Right lobe of liver (tissue), 6 donors: Measurements from ENCODE around the gene WDFY3. TPM values are rescaled to one million over a fixed set of nuclear protein-coding genes. Genes with fewer than 3 reads are reported as not detected.

Source experiments
- ATAC-seq, 4 donors: fragments of 200-7000 bp; cut with Tn5 transposase; one replicate each; pipeline ENCODE4 v1.9.1; 2020; ENCODE audit warnings: mild to moderate bottlenecking in 4 of 4, moderate library complexity in 4 of 4
- DNase-seq, 3 donors: peaks; one replicate each; pipeline ENCODE4 v3.0.0-alpha.2; 2020
- H3K27ac ChIP-seq, 3 donors: fragments of 200-600 bp; one replicate each; pipeline ENCODE4 v1.8.0; 2022
- H3K27me3 ChIP-seq, 2 donors: fragments of 200-600 bp; one replicate each; pipeline ENCODE4 v1.8.0; 2022
- H3K36me3 ChIP-seq, 4 donors: fragments of 200-600 bp; sonication (generic) in 1 of 4; one replicate each; pipeline versions ENCODE4 v1.5.1 to v1.8.0; 2017 to 2022; ENCODE audit warnings: control low read depth in 1 of 4
- H3K4me1 ChIP-seq, 4 donors: fragments of 200-600 bp; sonication (generic) in 1 of 4; one replicate each; pipeline versions ENCODE4 v1.5.1 to v1.8.0; 2017 to 2022; ENCODE audit warnings: control low read depth in 1 of 4
- H3K4me3 ChIP-seq, 3 donors: fragments of 200-600 bp; one replicate each; pipeline ENCODE4 v1.8.0; 2022
- H3K9me3 ChIP-seq, 4 donors: fragments of 200-600 bp; sonication (generic) in 1 of 4; one replicate each; pipeline versions ENCODE4 v1.5.1 to v1.8.0; 2017 to 2022; ENCODE audit warnings: control low read depth in 1 of 4
- POLR2A ChIP-seq: fragments of 450-650 bp; IDR thresholded peaks from one replicate; pipeline ENCODE4 v1.6.1; 2017; ENCODE audit warnings: antibody characterized with exemption, mild to moderate bottlenecking
- WGBS: methylation state at CpG from one replicate; pipeline ENCODE4 v1.1.6; 2018; ENCODE audit warnings: low coverage, low lambda C conversion rate; ENCODE audit not compliant: insufficient coverage; ENCODE audit errors: missing lambda C conversion rate; 5-methylcytosine and 5-hydroxymethylcytosine counted together
- intact Hi-C, 2 donors: fragments of 100-400 bp; cut with DNase I; formaldehyde crosslinking; loops; one replicate each; pipeline versions ENCODE4 v1.11.2 to v1.14.1; 2022
- total RNA-seq, 6 experiments: library from RNA; depleted of rRNA in 2 of 6; stranded (reverse); fragments of >200 nt in 2 of 6; fragmentation: NEBNext Ultra II Directional in 3 of 6; extraction: Animal tissue kit (Norgen Biotek cat#: 25700) in 3 of 6; gene quantifications; one replicate each; pipeline versions ENCODE4 v1.1.0 to v1.2.4, GENCODE V29; 2016 to 2023
- TF ChIP-seq, protein P1 (sequence below), 4 donors: fragments of 200-600 bp in 3 of 4; fragments of 450-650 bp in 1 of 4; IDR thresholded peaks; one replicate each; pipeline versions ENCODE4 v1.5.1 to v1.8.0; 2016 to 2022; ENCODE audit warnings: antibody characterized with exemption in 4 of 4, mild to moderate bottlenecking in 2 of 4
- donor health status: DM: no; HTN: yes; CAD: no.
- donor health status: DM: no; HTN: no; CAD: no.
- donor health status: DM: no; HTN: no; CAD: no.
- donor health status: DM: no; HTN: yes; CAD: no.
- donor health status: DM: no; HTN: yes; CAD: no.

Gene WDFY3
- total RNA-seq, 6 experiments from 2014 or later: 18.8 to 36.5 (median 25.9) TPM

DNA sequence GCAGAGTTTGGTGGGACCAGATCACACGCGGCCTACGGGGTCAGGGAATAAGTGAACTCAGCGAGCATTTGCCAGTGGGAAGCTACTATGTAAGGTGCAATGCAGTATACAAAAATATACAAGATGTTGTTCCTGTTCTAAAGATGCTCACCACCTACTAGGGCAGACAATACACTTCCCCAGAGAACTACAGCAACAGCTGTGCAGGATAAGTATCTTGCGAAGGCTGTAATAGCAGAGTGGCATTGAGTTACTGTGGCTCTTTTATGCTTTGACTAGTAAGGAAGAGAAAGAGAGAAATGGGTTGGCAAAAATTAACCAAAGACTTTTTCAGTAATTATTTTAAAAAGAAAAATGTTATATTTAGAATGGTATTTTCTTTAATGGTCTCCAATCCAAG is 322.4 kb downstream of the WDFY3 start:
- peaks cover 0 to 21% (median 0%) of the 10 kb centered on the region in 4 donors for H3K4me1 ChIP-seq
- DNase-seq (no peak), ATAC-seq (no peak)
- H3K9me3 ChIP-seq: no peaks in the 10 kb centered on the region
- TF ChIP-seq, protein P1, sequence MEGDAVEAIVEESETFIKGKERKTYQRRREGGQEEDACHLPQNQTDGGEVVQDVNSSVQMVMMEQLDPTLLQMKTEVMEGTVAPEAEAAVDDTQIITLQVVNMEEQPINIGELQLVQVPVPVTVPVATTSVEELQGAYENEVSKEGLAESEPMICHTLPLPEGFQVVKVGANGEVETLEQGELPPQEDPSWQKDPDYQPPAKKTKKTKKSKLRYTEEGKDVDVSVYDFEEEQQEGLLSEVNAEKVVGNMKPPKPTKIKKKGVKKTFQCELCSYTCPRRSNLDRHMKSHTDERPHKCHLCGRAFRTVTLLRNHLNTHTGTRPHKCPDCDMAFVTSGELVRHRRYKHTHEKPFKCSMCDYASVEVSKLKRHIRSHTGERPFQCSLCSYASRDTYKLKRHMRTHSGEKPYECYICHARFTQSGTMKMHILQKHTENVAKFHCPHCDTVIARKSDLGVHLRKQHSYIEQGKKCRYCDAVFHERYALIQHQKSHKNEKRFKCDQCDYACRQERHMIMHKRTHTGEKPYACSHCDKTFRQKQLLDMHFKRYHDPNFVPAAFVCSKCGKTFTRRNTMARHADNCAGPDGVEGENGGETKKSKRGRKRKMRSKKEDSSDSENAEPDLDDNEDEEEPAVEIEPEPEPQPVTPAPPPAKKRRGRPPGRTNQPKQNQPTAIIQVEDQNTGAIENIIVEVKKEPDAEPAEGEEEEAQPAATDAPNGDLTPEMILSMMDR (IDR thresholded peaks at IDR 0.05): no peak
- no peak for TF ChIP-seq POLR2A
- no peak overlapping the region for H3K4me3 ChIP-seq
- no peaks in the 10 kb centered on the region for H3K36me3 ChIP-seq
- intact Hi-C loops: no loop called here
- 83% methylated on average over 2 of the region's 5 CpGs for WGBS
- no peak overlapping the region for H3K27ac ChIP-seq
- no peaks in the 10 kb centered on the region for H3K27me3 ChIP-seq

DNA sequence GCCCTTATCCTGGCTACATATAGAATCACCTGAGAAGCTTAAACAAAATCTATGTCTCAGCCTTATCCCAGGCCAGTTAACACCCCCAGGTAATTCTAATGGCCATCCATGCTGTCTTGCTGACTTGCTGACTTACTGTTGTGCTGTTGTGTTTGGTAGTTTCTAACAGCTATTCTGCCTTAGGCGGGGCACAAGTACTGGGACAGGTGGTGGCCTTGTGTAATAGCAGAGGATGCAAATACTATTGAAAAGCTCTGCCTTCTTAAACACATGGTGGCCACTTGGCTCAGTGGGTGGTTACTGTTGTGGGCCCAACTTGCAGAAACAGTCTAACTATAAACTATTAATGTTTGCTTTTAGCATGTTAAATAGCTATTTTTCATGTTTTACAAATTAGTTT is 327.3 kb downstream of the WDFY3 start:
- Histone ChIP-seq H3K27ac (no peak overlapping the region), H3K4me1 (no peaks in the 10 kb centered on the region), H3K9me3 (no peaks in the 10 kb centered on the region), H3K36me3 (no peaks in the 10 kb centered on the region), H3K4me3 (no peak overlapping the region), H3K27me3 (no peaks in the 10 kb centered on the region)
- WGBS: 100% methylated on average over 1 of the region's 1 CpG
- ATAC-seq (no peak), DNase-seq (no peak)
- intact Hi-C loops: no loop called here
- TF ChIP-seq POLR2A: no peak
- TF ChIP-seq, protein P1 (IDR thresholded peaks at IDR 0.05): no peak

DNA sequence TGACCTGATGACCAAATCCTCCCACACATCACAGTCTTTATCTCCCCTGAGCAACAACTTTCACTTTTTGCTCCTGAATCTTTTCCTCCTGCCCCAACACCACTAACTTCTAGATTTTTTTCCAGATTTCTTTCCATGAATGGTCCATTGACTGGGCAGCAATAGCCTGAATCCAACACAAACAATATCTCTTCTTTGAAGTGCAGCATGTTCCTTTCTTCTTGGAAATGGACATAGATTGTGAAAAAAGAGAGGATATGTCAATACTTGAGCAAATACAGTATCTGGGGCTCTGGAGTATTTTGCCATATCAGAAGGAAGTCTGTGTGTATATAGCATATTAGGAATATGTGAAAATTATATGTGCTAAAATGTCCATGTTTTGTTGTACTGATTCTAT is 328.4 kb downstream of the WDFY3 start:
- no peak for DNase-seq
- H3K4me1 ChIP-seq: no peaks in the 10 kb centered on the region
- no peaks in the 10 kb centered on the region for H3K36me3 ChIP-seq
- H3K4me3 ChIP-seq: no peak overlapping the region
- intact Hi-C loops: no loop called here
- H3K27ac ChIP-seq: no peak overlapping the region
- peak in 1 of 4 donors; percentile 28 for ATAC-seq
- H3K9me3 ChIP-seq: no peaks in the 10 kb centered on the region
- H3K27me3 ChIP-seq: no peaks in the 10 kb centered on the region
- TF ChIP-seq, protein P1 (IDR thresholded peaks at IDR 0.05): no peak
- TF ChIP-seq POLR2A: no peak

DNA sequence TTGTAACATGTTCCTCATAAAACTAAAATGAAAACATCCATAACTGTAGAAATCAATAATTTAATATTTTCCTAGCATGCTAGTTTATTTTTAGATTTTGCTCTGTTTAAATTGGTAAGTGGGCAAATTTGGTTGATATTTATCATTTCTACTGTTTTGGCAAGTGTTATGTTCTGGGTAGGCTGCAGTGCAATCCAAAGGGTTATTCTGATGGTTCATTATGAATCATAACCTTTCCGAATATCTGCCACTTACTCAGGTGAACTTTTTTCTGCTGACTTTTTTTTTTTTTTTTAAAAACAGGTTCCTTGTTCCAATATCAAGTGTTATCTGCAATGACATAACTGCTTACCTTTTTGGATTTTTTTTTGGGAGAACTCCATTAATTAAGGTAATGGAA is 331.5 kb downstream of the WDFY3 start:
- Histone ChIP-seq H3K4me3 (no peak overlapping the region), H3K27me3 (no peaks in the 10 kb centered on the region), H3K9me3 (no peaks in the 10 kb centered on the region), H3K36me3 (no peaks in the 10 kb centered on the region), H3K4me1 (no peaks in the 10 kb centered on the region), H3K27ac (no peak overlapping the region)
- DNase-seq: no peak
- intact Hi-C loops: no loop called here
- no peak for ATAC-seq
- WGBS: 86% methylated on average over 1 of the region's 1 CpG
- TF ChIP-seq, protein P1 (IDR thresholded peaks at IDR 0.05): no peak
- no peak for TF ChIP-seq POLR2A

DNA sequence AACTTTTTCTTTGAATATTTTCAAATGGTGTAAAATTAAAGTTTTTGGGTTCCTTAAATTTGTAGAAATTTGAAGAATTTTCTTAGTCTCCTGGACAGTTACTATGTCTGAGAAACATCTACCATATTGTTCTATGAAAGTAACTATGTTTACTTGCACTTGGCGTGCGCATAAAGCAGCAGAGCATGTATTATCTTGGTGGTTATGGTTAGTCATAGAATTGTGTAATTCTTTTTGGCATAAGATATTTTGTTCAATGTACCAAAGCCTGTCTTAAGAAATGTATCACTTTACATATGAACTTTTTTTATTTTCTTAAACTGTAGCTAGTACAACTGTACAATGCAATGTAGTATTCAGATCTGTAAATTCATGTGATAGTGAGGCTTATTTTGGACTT is 334.4 kb downstream of the WDFY3 start:
- DNase-seq (no peak), ATAC-seq (no peak)
- intact Hi-C loops: no loop called here
- 79% methylated on average over 2 of the region's 2 CpGs for WGBS
- Histone ChIP-seq H3K4me3 (no peak overlapping the region), H3K4me1 (no peaks in the 10 kb centered on the region), H3K9me3 (no peaks in the 10 kb centered on the region), H3K36me3 (no peaks in the 10 kb centered on the region), H3K27me3 (no peaks in the 10 kb centered on the region), H3K27ac (no peak overlapping the region)
- TF ChIP-seq POLR2A: no peak
- TF ChIP-seq, protein P1 (IDR thresholded peaks at IDR 0.05): no peak
